Neural cell (in vitro differentiated cells): ENCODE results near the gene CDK6. TPM values are rescaled to one million over a fixed set of nuclear protein-coding genes. Genes with fewer than 3 reads are reported as not detected.
A peak's percentile ranks its signal among the peaks of the same experiment; 100 is the strongest.

Experiments used
- H2AFZ ChIP-seq: fragments of 200-600, 300-800 bp; sonication (generic), shearing (Covaris generic); 2 replicates; pipeline ENCODE4 v1.6.0; 2014; ENCODE audit warnings: low read depth, mild to moderate bottlenecking, antibody characterized with exemption, low read length, moderate library complexity
- H3F3A ChIP-seq: fragments of 200-600 bp; shearing (Covaris generic); 2 replicates; pipeline ENCODE4 v1.6.1; 2016; ENCODE audit warnings: mild to moderate bottlenecking, moderate library complexity, mixed read lengths, antibody characterized with exemption, low read length; ENCODE audit not compliant: insufficient read depth, poor library complexity, severe bottlenecking
- H3K27ac ChIP-seq: fragments of 200-600, 300-800 bp; sonication (generic), shearing (Covaris generic); 2 replicates; pipeline ENCODE4 v1.5.1; 2014; ENCODE audit warnings: mild to moderate bottlenecking, low read length, moderate library complexity
- H3K27me3 ChIP-seq: fragments of 300-800, 200-600 bp; sonication (generic), shearing (Covaris generic); 2 replicates; pipeline ENCODE4 v1.6.0; 2014; ENCODE audit warnings: mild to moderate bottlenecking, low read depth, low read length, moderate library complexity; ENCODE audit not compliant: insufficient read depth
- H3K36me3 ChIP-seq: fragments of 300-800, 200-600 bp; sonication (generic), shearing (Covaris generic); 2 replicates; pipeline ENCODE4 v1.5.1; 2014; ENCODE audit warnings: mild to moderate bottlenecking, antibody characterized with exemption, low read length, moderate library complexity; ENCODE audit not compliant: insufficient read depth
- H3K4me2 ChIP-seq: fragments of 300-800, 200-600 bp; sonication (generic), shearing (Covaris generic); 2 replicates; pipeline ENCODE4 v1.6.0; 2014; ENCODE audit warnings: mild to moderate bottlenecking, low read length
- H3K4me3 ChIP-seq: fragments of 300-800, 200-600 bp; sonication (generic), shearing (Covaris generic); 2 replicates; pipeline ENCODE4 v1.5.1; 2014; ENCODE audit warnings: mild to moderate bottlenecking, low read length, moderate library complexity
- H3K79me2 ChIP-seq: fragments of 200-600 bp; shearing (Covaris generic); replicated peaks from 2 replicates; pipeline ENCODE4 v1.6.0; 2014; ENCODE audit warnings: mild to moderate bottlenecking, low read length, moderate library complexity; ENCODE audit not compliant: insufficient read depth
- H3K9ac ChIP-seq: fragments of 300-800, 200-600 bp; sonication (generic), shearing (Covaris generic); 2 replicates; pipeline ENCODE4 v1.6.1; 2016; ENCODE audit warnings: mild to moderate bottlenecking, low read length, mixed read lengths
- H3K9me2 ChIP-seq: fragments of 200-600 bp; shearing (Covaris generic); 2 replicates; pipeline ENCODE4 v1.6.1; 2016; ENCODE audit warnings: mild to moderate bottlenecking, low read length, mixed read lengths; ENCODE audit not compliant: insufficient read depth
- H3K9me3 ChIP-seq: fragments of 200-600, 300-800 bp; sonication (generic), shearing (Covaris generic); 2 replicates; pipeline ENCODE4 v1.6.1; 2016; ENCODE audit warnings: mild to moderate bottlenecking, mixed run types, low read length, moderate library complexity, mixed read lengths
- H4K20me1 ChIP-seq: fragments of 200-600 bp; shearing (Covaris generic); 2 replicates; pipeline ENCODE4 v1.6.1; 2016; ENCODE audit warnings: mild to moderate bottlenecking, mixed run types; ENCODE audit not compliant: insufficient read depth
- CTCF ChIP-seq: fragments of 450-650 bp; IDR thresholded peaks from 2 replicates; pipeline ENCODE4 v1.5.1; 2014; ENCODE audit warnings: antibody characterized with exemption, mild to moderate bottlenecking, moderate library complexity; ENCODE audit not compliant: poor library complexity, severe bottlenecking
- EP300 ChIP-seq: fragments of 450-650 bp; conservative IDR thresholded peaks from 2 replicates; pipeline ENCODE4 v1.6.1; 2014; ENCODE audit warnings: antibody characterized with exemption, mild to moderate bottlenecking, moderate library complexity; ENCODE audit not compliant: poor library complexity, severe bottlenecking
- EZH2 ChIP-seq: fragments of 200-600, 300-800 bp; shearing (Covaris generic), sonication (generic); IDR thresholded peaks from 2 replicates; pipeline ENCODE4 v1.6.1; 2014; ENCODE audit warnings: antibody characterized with exemption, low read length, borderline replicate concordance, mild to moderate bottlenecking; ENCODE audit not compliant: insufficient read depth, poor library complexity, severe bottlenecking
- MXI1 ChIP-seq: fragments of 450-650 bp; conservative IDR thresholded peaks from 2 replicates; pipeline ENCODE4 v1.6.1; 2014; ENCODE audit warnings: antibody characterized with exemption, mild to moderate bottlenecking; ENCODE audit not compliant: poor library complexity, severe bottlenecking
- POLR2AphosphoS5 ChIP-seq: IDR thresholded peaks from 2 replicates; pipeline ENCODE4 v1.6.1; 2012
- RAD21 ChIP-seq: fragments of 450-650 bp; conservative IDR thresholded peaks from 2 replicates; pipeline ENCODE4 v1.6.1; 2014; ENCODE audit warnings: antibody characterized with exemption, mild to moderate bottlenecking, moderate library complexity
- REST ChIP-seq: IDR thresholded peaks from 2 replicates; pipeline ENCODE4 v1.6.1; 2012; ENCODE audit warnings: borderline replicate concordance
- SMC3 ChIP-seq: fragments of 450-650 bp; conservative IDR thresholded peaks from 2 replicates; pipeline ENCODE4 v1.6.1; 2014; ENCODE audit warnings: antibody characterized with exemption, mild to moderate bottlenecking, moderate library complexity; ENCODE audit not compliant: poor library complexity
- TAF1 ChIP-seq: IDR thresholded peaks from 2 replicates; pipeline ENCODE4 v1.6.1; 2012; ENCODE audit warnings: low read depth
- polyA plus RNA-seq: library from polyadenylated mRNA; depleted of rRNA; stranded (reverse); fragments of >200 nt; gene quantifications from 2 replicates; pipeline ENCODE4 v1.2.3, GENCODE V29; 2014

Gene CDK6
- polyA plus RNA-seq, 1 donor from 2014 or later = 4.1 TPM

DNA sequence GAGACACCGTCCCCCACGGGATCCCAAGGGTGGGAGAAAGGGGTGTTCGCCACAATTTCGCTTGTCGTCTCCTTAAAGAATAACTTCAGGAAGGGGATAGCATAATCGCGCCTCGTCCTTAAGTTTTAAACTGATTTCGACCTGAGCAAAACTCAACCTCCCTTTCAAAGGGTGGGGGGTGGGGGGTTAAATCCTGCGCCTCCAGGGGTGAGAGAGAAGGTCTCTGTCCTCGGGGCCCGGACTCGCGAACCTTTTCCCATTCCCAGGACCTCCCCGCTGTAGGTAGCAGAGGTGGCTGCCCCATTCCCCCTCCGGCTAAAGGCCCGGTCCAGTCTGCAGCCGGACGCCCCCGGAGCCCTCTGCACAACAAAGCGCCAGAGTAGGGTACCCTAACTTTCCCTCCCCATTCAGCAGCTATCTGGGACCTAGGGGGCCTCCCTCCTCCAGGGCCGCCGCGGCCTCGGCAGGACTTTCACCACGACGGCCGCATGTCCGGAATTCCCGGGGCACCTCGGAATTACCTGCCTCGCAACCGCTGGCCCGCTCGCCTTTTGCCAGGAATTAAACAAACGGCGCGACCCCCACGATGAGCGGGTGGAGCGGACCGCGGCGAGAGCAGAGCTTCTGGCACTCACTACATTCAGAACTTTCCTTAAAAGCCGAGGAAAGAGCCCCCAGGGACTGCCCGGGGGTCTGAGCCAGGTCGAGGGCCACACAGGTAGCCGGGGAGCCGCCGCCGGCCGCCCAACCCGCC is 1.7 kb downstream of the CDK6 start:
- no peaks in the 10 kb centered on the region for H3K9me2 ChIP-seq
- H2AFZ ChIP-seq = peak overlapping the region; percentile 77
- H3K27me3 ChIP-seq = peaks cover 52% of the 10 kb centered on the region
- no peak for TF ChIP-seq CTCF
- TF ChIP-seq EP300 = no peak
- no peak for TF ChIP-seq RAD21
- TF ChIP-seq POLR2AphosphoS5 = no peak
- no peak for TF ChIP-seq SMC3
- TF ChIP-seq REST = no peak
- TF ChIP-seq MXI1 = no peak
- TF ChIP-seq EZH2 = no peak
- TF ChIP-seq TAF1 = no peak
- H3K9ac ChIP-seq = peak overlapping the region; percentile 63
- no peak overlapping the region for H3K27ac ChIP-seq
- H3K4me3 ChIP-seq = peak overlapping the region; percentile 88
- no peaks in the 10 kb centered on the region for H4K20me1 ChIP-seq
- peak overlapping the region; percentile 93 for H3K4me2 ChIP-seq
- no peaks in the 10 kb centered on the region for H3K9me3 ChIP-seq
- H3K79me2 ChIP-seq = peaks cover 13% of the 10 kb centered on the region
- H3F3A ChIP-seq = no peaks in the 10 kb centered on the region
- no peaks in the 10 kb centered on the region for H3K36me3 ChIP-seq

DNA sequence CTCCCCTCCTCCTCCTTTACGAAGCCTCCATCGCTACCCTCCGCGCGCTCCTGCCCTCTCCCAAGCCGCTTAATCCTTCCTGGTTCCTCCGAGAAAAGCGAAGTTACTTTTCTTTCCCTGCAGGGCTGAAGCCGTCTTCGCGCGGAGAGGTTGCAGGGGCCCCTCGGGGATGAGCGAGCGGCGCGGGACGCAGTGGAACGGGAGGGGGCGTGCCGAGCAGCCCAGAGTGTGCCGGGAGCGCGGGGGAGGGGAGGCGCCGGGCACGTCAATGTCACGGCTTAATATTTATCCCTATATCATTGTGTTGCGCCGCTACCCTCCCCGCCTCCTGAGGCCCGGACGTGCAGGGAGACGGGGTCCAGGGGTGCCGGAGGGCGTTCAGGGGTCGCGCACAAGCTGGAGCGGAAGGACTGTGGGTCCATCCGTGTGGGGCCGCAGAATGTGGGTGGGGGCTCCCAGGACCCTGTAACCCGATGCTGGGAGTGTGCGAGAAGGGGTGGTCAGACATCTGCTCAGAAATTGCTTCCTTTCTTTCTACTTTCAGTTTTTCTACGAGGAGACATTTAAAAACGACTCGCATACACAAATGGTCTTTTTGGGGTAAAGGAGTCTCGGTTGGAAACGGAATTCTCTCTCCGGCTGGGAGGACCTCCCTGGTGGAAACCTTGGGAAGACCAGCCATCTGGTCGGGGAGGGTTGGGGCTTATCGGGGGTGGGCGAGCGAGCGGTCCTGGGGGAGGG is 2.4 kb downstream of the CDK6 start:
- H3K9me3 ChIP-seq = no peaks in the 10 kb centered on the region
- H4K20me1 ChIP-seq = no peaks in the 10 kb centered on the region
- TF ChIP-seq REST (peak; percentile 13), CTCF (peak; percentile 46), RAD21 (peak; percentile 34), EZH2 (no peak), EP300 (peak; percentile 30), TAF1 (peak; percentile 25), SMC3 (peak; percentile 15), POLR2AphosphoS5 (peak; percentile 17), MXI1 (no peak)
- H3K27ac ChIP-seq = peak overlapping the region; percentile 48
- H3K9ac ChIP-seq = peak overlapping the region; percentile 63
- peak overlapping the region; percentile 77 for H2AFZ ChIP-seq
- H3K79me2 ChIP-seq = peaks cover 19% of the 10 kb centered on the region
- peak overlapping the region; percentile 88 for H3K4me3 ChIP-seq
- no peaks in the 10 kb centered on the region for H3F3A ChIP-seq
- H3K9me2 ChIP-seq = no peaks in the 10 kb centered on the region
- peak overlapping the region; percentile 93 for H3K4me2 ChIP-seq
- peaks cover 49% of the 10 kb centered on the region for H3K27me3 ChIP-seq
- H3K36me3 ChIP-seq = no peaks in the 10 kb centered on the region
